Panc1 (cell line): ENCODE measurements around the gene DDI1. TPM values are rescaled to one million over a fixed set of nuclear protein-coding genes. Genes with fewer than 3 reads are reported as not detected.

Source experiments
- ATAC-seq: fragments of 200-7000 bp; cut with Tn5 transposase; 2 replicates; pipeline ENCODE4 v1.9.1; 2020; ENCODE audit warnings: mild to moderate bottlenecking, moderate library complexity
- BruUV-seq: library from RNA; stranded (reverse); fragments of 400-500 nt; replicated peaks from 2 replicates; lab custom pipeline; 2021; lab: Mats Ljungman, UMichigan
- CTCF ChIA-PET: fragments of 300-600 bp; sonication (Branson Sonifier 250); formaldehyde crosslinking; loops from one replicate; lab custom pipeline; 2022; ENCODE audit warnings: antibody characterized with exemption; lab: Charles Lee
- POLR2A ChIA-PET: fragments of 300-600 bp; sonication (Branson Sonifier 250); formaldehyde crosslinking; loops from one replicate; lab custom pipeline; 2022; ENCODE audit warnings: antibody characterized with exemption; lab: Charles Lee
- DNase-seq: peaks from one replicate; pipeline ENCODE4 v3.0.0-alpha.2; 2010; ENCODE audit warnings: low read depth, low spot score
- H3K27ac ChIP-seq: 2 replicates; pipeline ENCODE4 v1.5.1; 2011; ENCODE audit warnings: mild to moderate bottlenecking, low read length, inconsistent platforms
- H3K27me3 ChIP-seq: fragments of 200-500 bp; sonication (Bioruptor generic); 2 replicates; pipeline ENCODE4 v1.6.0; 2014; ENCODE audit warnings: low read length, inconsistent platforms; ENCODE audit not compliant: control insufficient read depth, insufficient read depth
- H3K36me3 ChIP-seq: fragments of 200-500 bp; sonication (Bioruptor generic); 2 replicates; pipeline ENCODE4 v1.5.1; 2014; ENCODE audit warnings: inconsistent platforms, mild to moderate bottlenecking, low read length, moderate library complexity; ENCODE audit not compliant: control insufficient read depth, insufficient read depth
- H3K4me1 ChIP-seq: 2 replicates; pipeline ENCODE4 v1.5.1; 2011; ENCODE audit warnings: inconsistent platforms, mild to moderate bottlenecking, low read length, moderate library complexity; ENCODE audit not compliant: control insufficient read depth, insufficient read depth
- H3K4me3 ChIP-seq, 2 experiments: 2 replicates each; pipeline ENCODE4 v1.5.1; 2011 to 2012; ENCODE audit warnings: low read depth in 2 of 2, low read length in 2 of 2, mild to moderate bottlenecking in 2 of 2, inconsistent platforms in 1 of 2, moderate library complexity in 1 of 2
- H3K9me3 ChIP-seq: fragments of 200-500 bp; sonication (Bioruptor generic); 2 replicates; pipeline ENCODE4 v1.5.1; 2014; ENCODE audit warnings: low read depth, mild to moderate bottlenecking, inconsistent platforms, low read length, moderate library complexity; ENCODE audit not compliant: control insufficient read depth, insufficient read depth
- POLR2AphosphoS5 ChIP-seq: IDR thresholded peaks from 2 replicates; pipeline ENCODE4 v1.6.1; 2012; ENCODE audit warnings: mild to moderate bottlenecking, low read depth, low read length, moderate library complexity
- REST ChIP-seq, 2 experiments: IDR thresholded peaks; 2 replicates each; pipeline ENCODE4 v1.6.1; 2011 to 2012; ENCODE audit warnings: low read depth in 2 of 2, control low read depth in 1 of 2, low read length in 1 of 2, mild to moderate bottlenecking in 1 of 2, moderate library complexity in 1 of 2; ENCODE audit not compliant: insufficient read depth in 1 of 2
- SIN3A ChIP-seq: IDR thresholded peaks from 2 replicates; pipeline ENCODE4 v1.6.1; 2012; ENCODE audit warnings: low read depth, mild to moderate bottlenecking, low read length, moderate library complexity, borderline replicate concordance; ENCODE audit not compliant: insufficient read depth
- TCF7L2 ChIP-seq: IDR thresholded peaks from 2 replicates; pipeline ENCODE4 v1.6.1; 2011; ENCODE audit warnings: mild to moderate bottlenecking, low read depth, low read length, inconsistent platforms
- in situ Hi-C: cut with HindIII; loops from 2 replicates; pipeline ENCODE4 v1.10.0; 2016; ENCODE audit warnings: low sequenced_read_pairs, low pct_unique_long_range_greater_than_20kb
- intact Hi-C: fragments of 100-400 bp; cut with micrococcal nuclease; formaldehyde crosslinking; loops from one replicate; pipeline ENCODE4 v1.10.0; 2022; ENCODE audit not compliant: unreplicated experiment
- total RNA-seq: library from RNA; stranded (reverse); gene quantifications from one replicate; pipeline ENCODE4 v1.2.1, GENCODE V29; 2021; ENCODE audit not compliant: unreplicated experiment
- TF ChIP-seq, protein P1 (sequence below): fragments of 450-650 bp; IDR thresholded peaks from 2 replicates; pipeline ENCODE4 v1.5.1; 2017; ENCODE audit warnings: mild to moderate bottlenecking

The DDI1 gene
- total RNA-seq, 1 experiment from 2014 or later: not detected

DNA sequence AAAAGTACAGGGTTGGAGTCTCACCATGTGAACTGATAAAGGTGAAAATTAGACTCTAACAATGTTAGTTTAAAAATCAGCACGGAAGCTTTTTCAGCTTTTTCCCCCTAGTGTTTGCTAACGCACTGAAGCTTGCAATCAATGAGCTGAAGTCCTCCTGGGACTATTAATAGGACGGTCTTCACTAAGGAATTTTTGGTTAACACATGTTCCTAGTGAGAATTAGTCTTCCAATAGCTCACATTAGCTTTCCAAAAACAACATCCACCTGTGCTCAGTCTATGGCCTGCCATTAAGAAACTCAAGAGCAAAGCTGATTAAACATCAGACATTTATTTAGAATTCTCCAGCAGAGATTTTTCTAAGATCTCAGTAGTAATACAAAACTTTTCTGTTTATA, 26.7 kb upstream of the DDI1 start:
- POLR2A ChIA-PET: no interaction called here
- no peak for ATAC-seq
- TF ChIP-seq POLR2AphosphoS5 (no peak), SIN3A (no peak), TCF7L2 (no peak), REST (IDR thresholded peaks at IDR 0.05; ENCODE audit: insufficient read depth in 1 of 2, low read depth in 2 of 2, low read length in 1 of 2) (no peak)
- TF ChIP-seq, protein P1, sequence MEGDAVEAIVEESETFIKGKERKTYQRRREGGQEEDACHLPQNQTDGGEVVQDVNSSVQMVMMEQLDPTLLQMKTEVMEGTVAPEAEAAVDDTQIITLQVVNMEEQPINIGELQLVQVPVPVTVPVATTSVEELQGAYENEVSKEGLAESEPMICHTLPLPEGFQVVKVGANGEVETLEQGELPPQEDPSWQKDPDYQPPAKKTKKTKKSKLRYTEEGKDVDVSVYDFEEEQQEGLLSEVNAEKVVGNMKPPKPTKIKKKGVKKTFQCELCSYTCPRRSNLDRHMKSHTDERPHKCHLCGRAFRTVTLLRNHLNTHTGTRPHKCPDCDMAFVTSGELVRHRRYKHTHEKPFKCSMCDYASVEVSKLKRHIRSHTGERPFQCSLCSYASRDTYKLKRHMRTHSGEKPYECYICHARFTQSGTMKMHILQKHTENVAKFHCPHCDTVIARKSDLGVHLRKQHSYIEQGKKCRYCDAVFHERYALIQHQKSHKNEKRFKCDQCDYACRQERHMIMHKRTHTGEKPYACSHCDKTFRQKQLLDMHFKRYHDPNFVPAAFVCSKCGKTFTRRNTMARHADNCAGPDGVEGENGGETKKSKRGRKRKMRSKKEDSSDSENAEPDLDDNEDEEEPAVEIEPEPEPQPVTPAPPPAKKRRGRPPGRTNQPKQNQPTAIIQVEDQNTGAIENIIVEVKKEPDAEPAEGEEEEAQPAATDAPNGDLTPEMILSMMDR: no peak
- H3K27me3 ChIP-seq: no peaks in the 10 kb centered on the region
- DNase-seq: no peak
- intact Hi-C loops (no loop called here), in situ Hi-C loops (no loop called here)
- no peaks in the 10 kb centered on the region for H3K9me3 ChIP-seq
- CTCF ChIA-PET: no interaction called here
- H3K4me1 ChIP-seq: no peaks in the 10 kb centered on the region
- no peak overlapping the region for H3K4me3 ChIP-seq
- H3K27ac ChIP-seq: no peak overlapping the region
- no TSS peak for BruUV-seq
- no peaks in the 10 kb centered on the region for H3K36me3 ChIP-seq

DNA sequence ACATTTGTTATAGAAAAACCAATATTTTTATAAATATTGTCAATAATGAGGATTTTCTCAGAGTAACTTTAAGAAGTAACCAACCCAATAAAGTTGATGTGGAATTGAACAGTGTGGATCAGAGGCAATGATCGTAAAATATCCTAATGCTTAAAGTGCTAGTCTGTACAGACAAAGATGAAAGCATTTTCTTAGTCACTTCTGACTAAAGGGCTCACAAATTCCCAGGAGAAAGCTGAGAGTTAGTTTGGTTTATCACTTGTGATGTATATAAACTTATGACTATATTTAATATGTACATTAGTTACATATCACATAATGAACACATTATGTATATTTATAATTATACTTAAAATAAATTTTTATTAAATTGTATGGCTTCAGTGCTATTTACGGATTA, 25.4 kb upstream of the DDI1 start:
- ChIA-PET CTCF (no interaction called here), POLR2A (no interaction called here)
- Histone ChIP-seq H3K4me3 (no peak overlapping the region), H3K27ac (no peak overlapping the region), H3K9me3 (no peaks in the 10 kb centered on the region), H3K4me1 (no peaks in the 10 kb centered on the region), H3K36me3 (no peaks in the 10 kb centered on the region), H3K27me3 (no peaks in the 10 kb centered on the region)
- ATAC-seq (no peak), DNase-seq (no peak)
- TF ChIP-seq SIN3A (no peak), REST (IDR thresholded peaks at IDR 0.05; ENCODE audit: insufficient read depth in 1 of 2, low read depth in 2 of 2, low read length in 1 of 2) (no peak), TCF7L2 (no peak), POLR2AphosphoS5 (no peak)
- TF ChIP-seq, protein P1: no peak
- BruUV-seq: no TSS peak
- intact Hi-C loops (no loop called here), in situ Hi-C loops (no loop called here)
